ENCODE measurements around the gene CNPY1.

- TF ChIP-seq TCF7L2 (IDR thresholded peaks at IDR 0.05; ENCODE audit: low read depth, low read length) = no peak
- TF ChIP-seq, protein P1, sequence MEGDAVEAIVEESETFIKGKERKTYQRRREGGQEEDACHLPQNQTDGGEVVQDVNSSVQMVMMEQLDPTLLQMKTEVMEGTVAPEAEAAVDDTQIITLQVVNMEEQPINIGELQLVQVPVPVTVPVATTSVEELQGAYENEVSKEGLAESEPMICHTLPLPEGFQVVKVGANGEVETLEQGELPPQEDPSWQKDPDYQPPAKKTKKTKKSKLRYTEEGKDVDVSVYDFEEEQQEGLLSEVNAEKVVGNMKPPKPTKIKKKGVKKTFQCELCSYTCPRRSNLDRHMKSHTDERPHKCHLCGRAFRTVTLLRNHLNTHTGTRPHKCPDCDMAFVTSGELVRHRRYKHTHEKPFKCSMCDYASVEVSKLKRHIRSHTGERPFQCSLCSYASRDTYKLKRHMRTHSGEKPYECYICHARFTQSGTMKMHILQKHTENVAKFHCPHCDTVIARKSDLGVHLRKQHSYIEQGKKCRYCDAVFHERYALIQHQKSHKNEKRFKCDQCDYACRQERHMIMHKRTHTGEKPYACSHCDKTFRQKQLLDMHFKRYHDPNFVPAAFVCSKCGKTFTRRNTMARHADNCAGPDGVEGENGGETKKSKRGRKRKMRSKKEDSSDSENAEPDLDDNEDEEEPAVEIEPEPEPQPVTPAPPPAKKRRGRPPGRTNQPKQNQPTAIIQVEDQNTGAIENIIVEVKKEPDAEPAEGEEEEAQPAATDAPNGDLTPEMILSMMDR (IDR thresholded peaks at IDR 0.05) = no peak
These were observed 19.9 kb upstream of the CNPY1 start for GRCh38 chr7:155566011-155566836.

Data from Panc1 (cell line).